NCI-H2196 (cell line): ENCODE measurements around the gene ASAP3.

ENCODE experiments used
- DNase-seq: peaks from one replicate; lab custom pipeline; 2025; ENCODE audit not compliant: unreplicated experiment; lab: John Stamatoyannopoulos, UW

Gene ASAP3

GRCh38 chr1:23478896-23479665 is 4.9 kb downstream of the ASAP3 start:
- peak; percentile 92 for DNase-seq

- no peak for DNase-seq
Observed at GRCh38 chr1:23477359-23478144, 6.4 kb downstream of the ASAP3 start.

- no peak for DNase-seq
Observed at GRCh38 chr1:23475641-23476040, 8.3 kb downstream of the ASAP3 start.

GRCh38 chr1:23475134-23475628 is 8.8 kb downstream of the ASAP3 start:
- DNase-seq: peak; percentile 26

- DNase-seq: no peak
Observed at GRCh38 chr1:23473037-23473800, 10.8 kb downstream of the ASAP3 start.

- DNase-seq: no peak
Observed at GRCh38 chr1:23472351-23473036, 11.5 kb downstream of the ASAP3 start.

GRCh38 chr1:23471473-23472075 is 12.4 kb downstream of the ASAP3 start:
- DNase-seq: no peak

GRCh38 chr1:23470282-23471070 is 13.5 kb downstream of the ASAP3 start:
- no peak for DNase-seq

- no peak for DNase-seq
Observed at GRCh38 chr1:23469372-23469982, 14.5 kb downstream of the ASAP3 start.

GRCh38 chr1:23466423-23466989 is 17.5 kb downstream of the ASAP3 start:
- no peak for DNase-seq

GRCh38 chr1:23463286-23463685 is 20.7 kb downstream of the ASAP3 start:
- DNase-seq: no peak

GRCh38 chr1:23462766-23463165 is 21.2 kb downstream of the ASAP3 start:
- DNase-seq: no peak

- no peak for DNase-seq
Observed at GRCh38 chr1:23461050-23461449, 22.9 kb downstream of the ASAP3 start.

- DNase-seq: no peak
Observed at GRCh38 chr1:23460519-23460918, 23.5 kb downstream of the ASAP3 start.

GRCh38 chr1:23459338-23459757 is 24.6 kb downstream of the ASAP3 start:
- no peak for DNase-seq

GRCh38 chr1:23456226-23456625 is 27.8 kb downstream of the ASAP3 start:
- DNase-seq: no peak

- no peak for DNase-seq
Observed at GRCh38 chr1:23453455-23454000, 30.5 kb downstream of the ASAP3 start.

- peak; percentile 84 for DNase-seq
Observed at GRCh38 chr1:23452011-23452411, 32.0 kb downstream of the ASAP3 start.

GRCh38 chr1:23451441-23451840 is 32.5 kb downstream of the ASAP3 start:
- no peak for DNase-seq
